ENCODE results near the gene HAVCR1. TPM values are rescaled to one million over a fixed set of nuclear protein-coding genes. Genes with fewer than 3 reads are reported as not detected.

HAVCR1 gene
- total RNA-seq, 1 donor, result 1.3 TPM

Other genes starting within 250 kb of the HAVCR1 start
- gene PPP1R2B, start 208.8 kb downstream of the HAVCR1 start, total RNA-seq, result 0.52 TPM
- gene TIMD4, start 95.9 kb downstream of the HAVCR1 start, total RNA-seq, result 3.3 TPM
- 27.3 TPM for gene HAVCR2, start 49.9 kb upstream of the HAVCR1 start, total RNA-seq
- 12.0 TPM for gene MED7, start 83.7 kb upstream of the HAVCR1 start, total RNA-seq
- gene GARIN3, start 107.1 kb upstream of the HAVCR1 start, total RNA-seq, result not detected
- 209 TPM for gene ITK, start 121.7 kb upstream of the HAVCR1 start, total RNA-seq
- 200 TPM for gene CYFIP2, start 207.0 kb upstream of the HAVCR1 start, total RNA-seq